GM19324 (cell line): ENCODE data around the gene SLC12A6.
A peak's percentile ranks its signal among the peaks of the same experiment; 100 is the strongest.
"Not testable (repeated sequence)": the region's sequence is repeated elsewhere in the genome, so short reads cannot be mapped to it uniquely, and the experiment has no call there.

ENCODE experiments used
- ATAC-seq: cut with Tn5 transposase; IDR thresholded peaks from one replicate; pipeline ENCODE4 v1.9.1; 2021; ENCODE audit warnings: mild to moderate bottlenecking, moderate library complexity; ENCODE audit not compliant: unreplicated experiment, low FRiP score

Gene SLC12A6

GRCh38 chr15:34337557-34338306 is at the start of gene SLC12A6:
Gene SLC12A6 (minus strand): TSS chr15:34337781. CDS start chr15:34336680, 1,101 bp downstream.
- ATAC-seq, result peak; percentile 79

GRCh38 chr15:34381829-34382521 is 44.4 kb upstream of the SLC12A6 start:
- not testable (repeated sequence) for ATAC-seq

- ATAC-seq, result not testable (repeated sequence)
Observed at GRCh38 chr15:34380491-34380890, 42.9 kb upstream of the SLC12A6 start.

- ATAC-seq, result no peak
Observed at GRCh38 chr15:34376856-34377255, 39.3 kb upstream of the SLC12A6 start.

GRCh38 chr15:34375541-34375940 is 38.0 kb upstream of the SLC12A6 start:
- ATAC-seq, result not testable (repeated sequence)

GRCh38 chr15:34374816-34375215 is 37.2 kb upstream of the SLC12A6 start:
- ATAC-seq, result no peak

- ATAC-seq, result no peak
Observed at GRCh38 chr15:34373951-34374350, 36.4 kb upstream of the SLC12A6 start.

- no peak for ATAC-seq
Observed at GRCh38 chr15:34370643-34371042, 33.1 kb upstream of the SLC12A6 start.

GRCh38 chr15:34370129-34370528 is 32.5 kb upstream of the SLC12A6 start:
- ATAC-seq, result no peak

GRCh38 chr15:34367101-34368081 is 29.8 kb upstream of the SLC12A6 start, which contains the start of gene LPCAT4:
Gene LPCAT4 (minus strand): TSS chr15:34367196. CDS start chr15:34367100, 96 bp downstream.
- peak; percentile 90 for ATAC-seq

- no peak for ATAC-seq
Observed at GRCh38 chr15:34366271-34367065, 28.9 kb upstream of the SLC12A6 start.

- ATAC-seq, result no peak
Observed at GRCh38 chr15:34365836-34366235, 28.3 kb upstream of the SLC12A6 start.

GRCh38 chr15:34365091-34365825 is 27.7 kb upstream of the SLC12A6 start:
- no peak for ATAC-seq

- no peak for ATAC-seq
Observed at GRCh38 chr15:34364041-34364440, 26.5 kb upstream of the SLC12A6 start.

- ATAC-seq, result no peak
Observed at GRCh38 chr15:34362047-34362773, 24.6 kb upstream of the SLC12A6 start.

- no peak for ATAC-seq
Observed at GRCh38 chr15:34361278-34361677, 23.7 kb upstream of the SLC12A6 start.

- no peak for ATAC-seq
Observed at GRCh38 chr15:34360298-34360697, 22.7 kb upstream of the SLC12A6 start.

GRCh38 chr15:34359416-34359815 is 21.8 kb upstream of the SLC12A6 start:
- ATAC-seq, result no peak
